HepG2 (cell line): ENCODE measurements around the gene AARS2.

Source experiments
- EED ChIP-seq: sonication (generic); formaldehyde crosslinking; IDR thresholded peaks from 2 replicates; pipeline ENCODE4 v1.5.0; 2020; ENCODE audit warnings: mild to moderate bottlenecking, missing genetic modification reagents
- JUN ChIP-seq: sonication (generic); formaldehyde crosslinking; IDR thresholded peaks from 2 replicates; pipeline ENCODE4 v1.4.0; 2020; ENCODE audit warnings: mild to moderate bottlenecking, missing genetic modification reagents
- MEF2D ChIP-seq: sonication (generic); formaldehyde crosslinking; IDR thresholded peaks from 2 replicates; pipeline ENCODE4 v1.5.1; 2020; ENCODE audit warnings: mild to moderate bottlenecking, missing genetic modification reagents
- SMAD3 ChIP-seq: sonication (generic); formaldehyde crosslinking; IDR thresholded peaks from 2 replicates; pipeline ENCODE4 v1.4.0; 2020; ENCODE audit warnings: missing genetic modification reagents
- TF ChIP-seq, protein P1 (sequence below): sonication (generic); formaldehyde crosslinking; IDR thresholded peaks from 2 replicates; pipeline ENCODE4 v1.5.0; 2020; ENCODE audit warnings: mild to moderate bottlenecking, missing genetic modification reagents, moderate library complexity
- TF ChIP-seq, protein P2 (sequence below): sonication (generic); formaldehyde crosslinking; IDR thresholded peaks from 2 replicates; pipeline ENCODE4 v1.5.1; 2020; ENCODE audit warnings: missing genetic modification reagents, mild to moderate bottlenecking, borderline replicate concordance

GRCh38 chr6:44333273-44333919, 20.2 kb upstream of the AARS2 start:
- TF ChIP-seq, protein P1, sequence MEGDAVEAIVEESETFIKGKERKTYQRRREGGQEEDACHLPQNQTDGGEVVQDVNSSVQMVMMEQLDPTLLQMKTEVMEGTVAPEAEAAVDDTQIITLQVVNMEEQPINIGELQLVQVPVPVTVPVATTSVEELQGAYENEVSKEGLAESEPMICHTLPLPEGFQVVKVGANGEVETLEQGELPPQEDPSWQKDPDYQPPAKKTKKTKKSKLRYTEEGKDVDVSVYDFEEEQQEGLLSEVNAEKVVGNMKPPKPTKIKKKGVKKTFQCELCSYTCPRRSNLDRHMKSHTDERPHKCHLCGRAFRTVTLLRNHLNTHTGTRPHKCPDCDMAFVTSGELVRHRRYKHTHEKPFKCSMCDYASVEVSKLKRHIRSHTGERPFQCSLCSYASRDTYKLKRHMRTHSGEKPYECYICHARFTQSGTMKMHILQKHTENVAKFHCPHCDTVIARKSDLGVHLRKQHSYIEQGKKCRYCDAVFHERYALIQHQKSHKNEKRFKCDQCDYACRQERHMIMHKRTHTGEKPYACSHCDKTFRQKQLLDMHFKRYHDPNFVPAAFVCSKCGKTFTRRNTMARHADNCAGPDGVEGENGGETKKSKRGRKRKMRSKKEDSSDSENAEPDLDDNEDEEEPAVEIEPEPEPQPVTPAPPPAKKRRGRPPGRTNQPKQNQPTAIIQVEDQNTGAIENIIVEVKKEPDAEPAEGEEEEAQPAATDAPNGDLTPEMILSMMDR (CRISPR knock-in tag), result no peak
- no peak for TF ChIP-seq SMAD3 (CRISPR knock-in tag)
- TF ChIP-seq EED, result no peak
- TF ChIP-seq JUN (CRISPR knock-in tag), result no peak
- TF ChIP-seq, protein P2, sequence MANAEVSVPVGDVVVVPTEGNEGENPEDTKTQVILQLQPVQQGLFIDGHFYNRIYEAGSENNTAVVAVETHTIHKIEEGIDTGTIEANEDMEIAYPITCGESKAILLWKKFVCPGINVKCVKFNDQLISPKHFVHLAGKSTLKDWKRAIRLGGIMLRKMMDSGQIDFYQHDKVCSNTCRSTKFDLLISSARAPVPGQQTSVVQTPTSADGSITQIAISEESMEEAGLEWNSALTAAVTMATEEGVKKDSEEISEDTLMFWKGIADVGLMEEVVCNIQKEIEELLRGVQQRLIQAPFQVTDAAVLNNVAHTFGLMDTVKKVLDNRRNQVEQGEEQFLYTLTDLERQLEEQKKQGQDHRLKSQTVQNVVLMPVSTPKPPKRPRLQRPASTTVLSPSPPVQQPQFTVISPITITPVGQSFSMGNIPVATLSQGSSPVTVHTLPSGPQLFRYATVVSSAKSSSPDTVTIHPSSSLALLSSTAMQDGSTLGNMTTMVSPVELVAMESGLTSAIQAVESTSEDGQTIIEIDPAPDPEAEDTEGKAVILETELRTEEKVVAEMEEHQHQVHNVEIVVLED (CRISPR knock-in tag), result no peak
- no peak for TF ChIP-seq MEF2D (CRISPR knock-in tag)
